ENCODE data around the gene EBLN2. TPM values are rescaled to one million over a fixed set of nuclear protein-coding genes. Genes with fewer than 3 reads are reported as not detected.

The EBLN2 gene
- total RNA-seq (1 to 10 TPM; 8.7 to 8.9 TPM), polyA plus RNA-seq (under 1 TPM; 0.21 to 0.60 (median 0.48) TPM), total RNA-seq (9.5 to 14.5 (median 11.3) reads per million in 6 experiments)

GRCh38 chr3:73061416-73061815, at the start of gene EBLN2:
Gene EBLN2, plus strand, starts transcription at chr3:73061659. Its CDS starts 423 bp downstream, at chr3:73062082.
- Mint-ChIP-seq H3K27ac (peak within 1 kb of the TSS in 3 of 10 donors; percentile 7 to 39 (median 10)), H3K36me3 (peaks cover 0 to 74% (median 15%) of the 10 kb centered on the region in 3 donors), H3K4me3 (no peak within 1 kb of the TSS), H3K27me3 (no peaks in the 10 kb centered on the region), H3K4me1 (peaks cover 0 to 6% (median 2%) of the 10 kb centered on the region in 4 donors), H3K9me3 (no peaks in the 10 kb centered on the region)
- ATAC-seq = no peak
- POLR2A ChIA-PET = no interaction called here
- DNase-seq = no peak

- ATAC-seq = no peak
- peak overlapping the region in 6 of 10 donors; percentile 4 to 37 (median 27) for H3K4me3 Mint-ChIP-seq
- no peaks in the 10 kb centered on the region for H3K27me3 Mint-ChIP-seq
- DNase-seq = no peak
- peaks cover 25 to 73% (median 61%) of the 10 kb centered on the region in 4 donors for H3K4me1 Mint-ChIP-seq
- H3K36me3 Mint-ChIP-seq = peaks cover 0 to 36% (median 8%) of the 10 kb centered on the region in 3 donors
- POLR2A ChIA-PET = no interaction called here
- no peaks in the 10 kb centered on the region for H3K9me3 Mint-ChIP-seq
- peak overlapping the region in 2 of 10 donors; percentile 12 to 57 for H3K27ac Mint-ChIP-seq
Measured at GRCh38 chr3:73018298-73018697, 43.2 kb upstream of the EBLN2 start.

- H3K9me3 Mint-ChIP-seq = no peaks in the 10 kb centered on the region
- ATAC-seq = no peak
- peaks cover 25 to 71% (median 61%) of the 10 kb centered on the region in 4 donors for H3K4me1 Mint-ChIP-seq
- peak overlapping the region in 3 of 10 donors; percentile 21 to 36 (median 25) for H3K4me3 Mint-ChIP-seq
- no peak for DNase-seq
- no peaks in the 10 kb centered on the region for H3K27me3 Mint-ChIP-seq
- peak overlapping the region in 2 of 10 donors; percentile 12 to 45 for H3K27ac Mint-ChIP-seq
- POLR2A ChIA-PET = no interaction called here
- H3K36me3 Mint-ChIP-seq = peaks cover 0 to 36% (median 8%) of the 10 kb centered on the region in 3 donors
Measured at GRCh38 chr3:73018790-73019441, 42.5 kb upstream of the EBLN2 start.

GRCh38 chr3:73021301-73021835, 40.1 kb upstream of the EBLN2 start:
- Mint-ChIP-seq H3K27ac (peak overlapping the region in 2 of 10 donors; percentile 9 to 57), H3K9me3 (no peaks in the 10 kb centered on the region)

GRCh38 chr3:73024836-73025235, 36.6 kb upstream of the EBLN2 start:
- no peak overlapping the region for H3K27ac Mint-ChIP-seq
- no peak for DNase-seq
- H3K4me3 Mint-ChIP-seq = peak overlapping the region in 4 of 10 donors; percentile 4 to 47 (median 10)
- peaks cover 27 to 87% (median 73%) of the 10 kb centered on the region in 4 donors for H3K4me1 Mint-ChIP-seq
- ATAC-seq = no peak
- no peaks in the 10 kb centered on the region for H3K27me3 Mint-ChIP-seq
- POLR2A ChIA-PET = interaction anchor here (0.5 kb wide), 1 partner anchor 31 kb away, joined by 3 read pairs; no protein-coding TSS in a partner anchor
- H3K9me3 Mint-ChIP-seq = no peaks in the 10 kb centered on the region
- H3K36me3 Mint-ChIP-seq = peaks cover 0 to 13% (median 4%) of the 10 kb centered on the region in 3 donors

More at GRCh38 chr3:73021301-73021835, 40.1 kb upstream of the EBLN2 start:
- Mint-ChIP-seq H3K36me3 (peaks cover 0 to 19% (median 0%) of the 10 kb centered on the region in 3 donors), H3K4me1 (peaks cover 30 to 77% (median 70%) of the 10 kb centered on the region in 4 donors), H3K4me3 (peak overlapping the region in 3 of 10 donors; percentile 6 to 30 (median 26)), H3K27me3 (no peaks in the 10 kb centered on the region)
- POLR2A ChIA-PET = interaction anchor here (0.6 to 0.7 kb wide), 2 partner anchors 27 to 482 kb away, joined by 3 to 4 read pairs; no protein-coding TSS in a partner anchor
- DNase-seq (no peak), ATAC-seq (no peak)

- ATAC-seq (no peak), DNase-seq (no peak)
- H3K9me3 Mint-ChIP-seq = no peaks in the 10 kb centered on the region
- peak overlapping the region in 2 of 10 donors; percentile 8 to 56 for H3K27ac Mint-ChIP-seq
- peaks cover 34 to 90% (median 77%) of the 10 kb centered on the region in 4 donors for H3K4me1 Mint-ChIP-seq
- no peaks in the 10 kb centered on the region for H3K27me3 Mint-ChIP-seq
- peaks cover 0 to 18% (median 11%) of the 10 kb centered on the region in 3 donors for H3K36me3 Mint-ChIP-seq
- POLR2A ChIA-PET = no interaction called here
- H3K4me3 Mint-ChIP-seq = no peak overlapping the region
Measured at GRCh38 chr3:73026111-73026759, 35.2 kb upstream of the EBLN2 start.

- Mint-ChIP-seq H3K4me1 (peaks cover 33 to 89% (median 80%) of the 10 kb centered on the region in 4 donors), H3K4me3 (no peak overlapping the region), H3K9me3 (no peaks in the 10 kb centered on the region), H3K36me3 (peaks cover 0 to 18% (median 11%) of the 10 kb centered on the region in 3 donors), H3K27me3 (no peaks in the 10 kb centered on the region), H3K27ac (no peak overlapping the region)
- ATAC-seq (no peak), DNase-seq (no peak)
- POLR2A ChIA-PET = no interaction called here
Measured at GRCh38 chr3:73026760-73027113, 34.7 kb upstream of the EBLN2 start.

GRCh38 chr3:73028803-73029202, 32.7 kb upstream of the EBLN2 start:
- POLR2A ChIA-PET = no interaction called here
- peak overlapping the region in 3 of 10 donors; percentile 20 to 64 (median 55) for H3K27ac Mint-ChIP-seq

GRCh38 chr3:73029321-73029796, 32.1 kb upstream of the EBLN2 start:
- ATAC-seq = no peak
- no peaks in the 10 kb centered on the region for H3K9me3 Mint-ChIP-seq
- no peak for DNase-seq
- peaks cover 0 to 21% (median 11%) of the 10 kb centered on the region in 3 donors for H3K36me3 Mint-ChIP-seq
- peak overlapping the region in 8 of 10 donors; percentile 1 to 16 (median 2) for H3K4me3 Mint-ChIP-seq
- POLR2A ChIA-PET = no interaction called here
- H3K27ac Mint-ChIP-seq = peak overlapping the region in 7 of 10 donors; percentile 0 to 71 (median 55)
- peaks cover 36 to 89% (median 84%) of the 10 kb centered on the region in 4 donors for H3K4me1 Mint-ChIP-seq
- no peaks in the 10 kb centered on the region for H3K27me3 Mint-ChIP-seq

More at GRCh38 chr3:73028803-73029202, 32.7 kb upstream of the EBLN2 start:
- DNase-seq (no peak), ATAC-seq (no peak)
- no peaks in the 10 kb centered on the region for H3K9me3 Mint-ChIP-seq
- peaks cover 33 to 87% (median 82%) of the 10 kb centered on the region in 4 donors for H3K4me1 Mint-ChIP-seq
- H3K27me3 Mint-ChIP-seq = no peaks in the 10 kb centered on the region
- peak overlapping the region in 2 of 10 donors; percentile 1 to 2 for H3K4me3 Mint-ChIP-seq
- peaks cover 0 to 21% (median 11%) of the 10 kb centered on the region in 3 donors for H3K36me3 Mint-ChIP-seq

- POLR2A ChIA-PET = no interaction called here
- H3K4me3 Mint-ChIP-seq = peak overlapping the region in 6 of 10 donors; percentile 0 to 33 (median 8)
Measured at GRCh38 chr3:73030073-73030597, 31.3 kb upstream of the EBLN2 start.

GRCh38 chr3:73031573-73032103, 29.8 kb upstream of the EBLN2 start:
- peaks cover 0 to 27% (median 14%) of the 10 kb centered on the region in 3 donors for H3K36me3 Mint-ChIP-seq
- H3K9me3 Mint-ChIP-seq = no peaks in the 10 kb centered on the region
- H3K4me1 Mint-ChIP-seq = peaks cover 34 to 90% (median 83%) of the 10 kb centered on the region in 4 donors
- POLR2A ChIA-PET = no interaction called here
- peak overlapping the region in 1 of 10 donors; percentile 43 for H3K27ac Mint-ChIP-seq
- H3K27me3 Mint-ChIP-seq = no peaks in the 10 kb centered on the region
- no peak for ATAC-seq
- DNase-seq = no peak
- no peak overlapping the region for H3K4me3 Mint-ChIP-seq

More at GRCh38 chr3:73030073-73030597, 31.3 kb upstream of the EBLN2 start:
- Mint-ChIP-seq H3K4me1 (peaks cover 36 to 90% (median 85%) of the 10 kb centered on the region in 4 donors), H3K36me3 (peaks cover 0 to 23% (median 14%) of the 10 kb centered on the region in 3 donors), H3K27ac (peak overlapping the region in 6 of 10 donors; percentile 0 to 64 (median 22)), H3K9me3 (no peaks in the 10 kb centered on the region), H3K27me3 (no peaks in the 10 kb centered on the region)
- ATAC-seq (no peak), DNase-seq (no peak)
